Measurements from ENCODE around the gene RAB40C.

RAB40C gene

DNA sequence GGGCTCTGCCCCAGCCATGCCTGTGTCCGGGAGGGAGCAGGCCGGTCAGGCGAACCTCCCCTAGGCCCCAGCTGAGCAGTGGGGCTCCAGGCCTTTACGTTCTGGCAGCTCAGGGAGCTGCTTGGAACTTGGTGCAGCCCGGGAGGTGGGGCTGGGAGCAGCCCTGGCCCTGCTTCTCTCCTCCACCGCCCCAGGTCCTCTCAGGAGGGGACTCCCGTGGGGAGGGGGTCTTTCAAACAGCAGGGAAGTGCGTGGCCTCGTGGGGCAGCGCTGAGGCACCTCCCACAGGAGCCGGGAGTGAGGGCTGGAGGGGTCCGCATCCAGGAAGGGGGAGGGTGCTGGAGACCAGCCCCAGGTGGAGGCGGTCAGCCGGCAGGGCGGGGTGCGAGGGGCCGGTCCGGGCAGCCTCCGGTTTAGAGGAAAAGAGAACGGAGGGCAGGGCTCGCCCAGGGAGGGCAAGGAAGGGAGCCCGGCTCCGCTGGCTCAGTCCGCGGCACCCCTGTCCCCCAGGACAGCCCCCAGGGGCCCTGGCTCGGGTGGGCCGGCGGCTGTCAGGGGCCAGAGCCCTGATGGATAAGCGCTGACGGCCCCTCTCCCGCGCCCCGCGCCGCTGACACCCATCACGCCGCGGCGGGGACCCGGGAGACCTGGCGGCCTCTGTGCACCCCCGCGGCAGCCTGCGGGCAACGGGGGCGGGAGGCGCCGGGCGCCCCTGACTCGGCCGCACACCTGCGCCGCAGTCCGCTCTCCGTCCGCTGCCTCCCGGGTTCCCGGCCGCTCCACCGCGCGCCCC, 30.3 kb upstream of the RAB40C start:
- peak; percentile 46 for DNase-seq (ENCODE audit: low spot score)

- DNase-seq (ENCODE audit: low spot score) = no peak
Observed at GRCh38 chr16:560204-560700, 29.6 kb upstream of the RAB40C start, which contains the start of gene PRR35. TSS of gene PRR35 (plus strand) at chr16:560394. CDS start at chr16:563295, 2,901 bp downstream.

DNA sequence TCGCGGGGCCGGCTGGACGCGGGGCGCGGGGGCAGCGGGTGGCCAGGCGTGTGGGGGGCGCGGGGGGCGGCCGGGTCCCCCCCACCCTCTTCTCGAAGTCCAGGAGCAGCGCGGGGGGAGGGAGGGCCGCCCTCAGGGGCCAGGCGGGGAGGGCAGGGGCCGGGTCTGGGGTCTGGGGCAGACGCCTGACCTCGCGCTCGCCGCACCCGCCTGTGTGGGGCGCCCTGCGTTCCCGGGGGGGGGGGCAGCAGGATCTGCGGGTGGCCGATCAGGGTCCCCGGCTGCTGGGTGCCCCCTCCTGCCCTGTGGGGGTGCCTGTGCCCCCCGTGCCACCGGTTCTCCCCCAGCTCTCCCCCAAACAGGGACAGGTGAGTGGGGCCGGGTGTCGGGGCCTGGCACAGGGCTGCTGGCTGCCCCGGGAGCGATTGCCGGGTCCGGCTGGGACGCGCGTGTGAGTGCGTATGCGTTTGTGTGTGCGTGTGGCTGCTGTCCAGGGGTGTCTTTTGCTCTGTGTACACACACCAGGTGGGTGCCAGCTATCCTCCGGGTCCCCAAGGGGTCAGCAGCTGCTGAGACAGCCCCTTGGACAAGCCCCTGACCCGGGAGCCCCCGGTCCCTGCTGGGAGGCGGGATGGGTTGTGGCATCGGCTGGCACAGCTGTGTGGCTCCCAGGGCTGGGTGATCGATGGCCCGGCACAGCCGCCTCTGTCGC, 29.0 kb upstream of the RAB40C start:
- no peak for DNase-seq (ENCODE audit: low spot score)

DNA sequence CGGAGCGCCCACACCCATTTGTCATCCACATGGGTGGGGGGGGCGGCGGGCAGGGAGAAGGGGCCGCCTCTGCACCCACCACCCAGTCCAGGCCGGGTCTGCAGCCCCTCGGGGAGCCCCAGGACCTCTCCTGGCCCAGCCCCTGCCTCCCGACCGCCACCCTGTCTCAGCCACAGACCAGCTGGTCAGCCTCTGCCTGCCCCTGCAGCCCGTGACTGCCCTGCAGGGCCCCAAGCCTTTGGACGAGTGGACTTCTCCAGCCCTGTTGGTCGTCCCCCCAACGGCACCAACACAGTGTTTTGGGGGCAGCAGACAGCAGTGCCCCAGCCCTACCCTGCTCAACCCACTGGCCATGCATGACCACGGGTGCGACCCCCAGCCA, 28.5 kb upstream of the RAB40C start:
- DNase-seq (ENCODE audit: low spot score) = no peak

GRCh38 chr16:561957-562938, 27.6 kb upstream of the RAB40C start:
- peak; percentile 85 for DNase-seq (ENCODE audit: low spot score)

DNA sequence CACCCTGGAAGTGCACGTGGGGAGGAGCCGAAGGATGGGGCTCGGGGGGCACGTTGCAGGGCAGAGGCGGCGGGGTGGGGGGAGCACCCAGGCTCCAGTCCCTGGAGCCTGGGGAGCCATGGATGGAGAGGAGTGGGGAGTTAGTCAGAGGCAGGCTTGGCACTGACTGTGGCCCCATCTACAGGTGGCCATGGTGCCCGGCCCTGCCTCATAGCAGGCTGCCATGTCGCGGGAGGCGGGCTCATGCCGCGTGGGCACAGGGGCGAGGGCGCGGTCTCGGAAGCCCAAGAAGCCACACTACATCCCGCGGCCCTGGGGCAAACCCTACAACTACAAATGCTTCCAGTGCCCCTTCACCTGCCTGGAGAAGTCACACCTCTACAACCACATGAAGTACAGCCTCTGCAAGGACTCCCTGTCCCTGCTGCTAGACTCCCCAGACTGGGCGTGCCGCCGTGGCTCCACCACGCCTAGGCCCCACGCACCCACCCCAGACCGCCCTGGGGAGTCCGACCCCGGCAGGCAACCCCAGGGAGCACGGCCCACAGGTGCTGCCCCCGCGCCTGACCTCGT, 26.7 kb upstream of the RAB40C start:
- no peak for DNase-seq (ENCODE audit: low spot score)

DNA sequence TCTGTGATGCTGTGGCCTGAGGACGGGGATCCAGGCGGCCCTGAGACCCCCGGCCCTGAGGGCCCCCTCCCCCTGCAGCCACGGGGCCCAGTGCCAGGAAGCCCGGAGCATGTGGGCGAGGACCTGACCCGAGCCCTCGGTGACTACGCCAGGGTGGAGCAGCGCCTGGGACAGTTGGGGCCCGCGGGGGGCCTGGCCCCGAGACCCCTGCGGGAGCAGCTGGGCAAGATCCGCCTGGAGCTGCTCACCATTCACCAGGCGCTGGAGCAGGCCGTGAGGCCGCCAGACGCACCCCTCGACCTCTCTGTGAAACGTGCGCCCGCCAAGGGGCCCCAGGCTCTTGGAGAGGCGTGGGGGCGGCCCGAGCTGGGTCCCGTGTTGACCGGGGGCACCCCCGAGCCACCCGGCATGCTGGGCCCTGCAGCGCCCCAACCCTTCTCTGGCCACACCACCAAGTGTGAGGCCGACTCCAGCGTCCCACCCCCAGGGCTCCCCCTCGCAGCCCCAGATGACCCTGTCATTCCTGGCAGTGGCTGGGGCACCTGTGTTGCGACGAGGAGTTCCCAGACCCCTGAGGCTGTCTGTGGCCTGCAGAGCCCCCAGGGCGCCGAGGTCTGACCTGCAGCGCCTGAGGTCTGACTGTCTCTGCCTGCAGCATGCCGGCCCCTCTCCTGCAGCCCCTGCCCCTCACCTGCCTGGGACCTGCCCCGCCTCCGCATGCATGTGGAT, 25.0 kb upstream of the RAB40C start:
- DNase-seq (ENCODE audit: low spot score) = no peak

GRCh38 chr16:565419-566330, 24.2 kb upstream of the RAB40C start:
- no peak for DNase-seq (ENCODE audit: low spot score)

DNA sequence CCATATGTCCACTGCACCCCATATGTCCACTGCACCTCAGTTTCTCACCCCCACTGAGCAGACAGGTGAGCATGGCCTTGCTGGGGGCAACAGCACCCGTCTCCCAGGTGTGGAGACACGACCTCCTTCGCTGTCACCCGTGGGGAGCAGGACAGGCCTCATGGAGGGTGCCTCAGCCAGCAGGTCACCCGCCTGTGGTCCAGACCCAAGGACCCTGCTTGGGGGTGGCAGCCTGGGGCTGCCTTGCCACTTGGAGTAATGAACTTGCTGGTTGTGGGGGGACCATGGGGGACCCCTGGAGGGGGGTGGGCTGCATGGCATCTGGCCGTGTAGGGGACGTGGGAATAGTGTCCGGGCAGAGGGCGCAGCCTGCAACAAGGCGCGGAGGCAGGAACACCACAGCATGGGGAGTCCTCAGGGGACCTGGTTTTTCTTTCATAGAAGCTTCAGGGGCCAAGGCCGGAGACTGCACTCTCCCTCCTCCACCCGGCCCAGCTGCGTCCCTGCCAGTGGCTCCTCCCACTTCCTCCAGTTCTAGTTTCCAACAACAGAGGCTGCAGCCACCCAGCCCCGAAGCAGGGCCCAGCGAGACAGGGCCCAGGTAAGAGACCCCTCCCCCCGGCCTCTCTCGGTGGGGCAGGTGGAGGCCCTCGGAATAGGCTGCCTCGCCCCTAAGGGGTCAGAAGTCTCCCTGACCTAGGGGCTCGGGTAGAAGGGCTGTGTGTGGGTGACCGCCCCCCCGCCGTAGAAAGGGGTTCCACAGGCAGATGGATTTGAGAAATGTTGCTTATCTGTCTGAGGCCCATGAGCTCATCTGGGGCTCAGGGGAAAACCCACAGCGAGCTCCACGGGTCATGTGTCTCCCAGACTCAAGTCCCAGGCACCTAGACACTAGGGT, 23.1 kb upstream of the RAB40C start, which contains the start of gene NHLRC4:
TSS of gene NHLRC4 (plus strand) at position 531 of the 898 bp plus-strand sequence. CDS start 1,043 bp downstream, outside the sequence.
- peak; percentile 51 for DNase-seq (ENCODE audit: low spot score)

- DNase-seq (ENCODE audit: low spot score) = no peak
Observed at GRCh38 chr16:567373-568256, 22.3 kb upstream of the RAB40C start.

DNA sequence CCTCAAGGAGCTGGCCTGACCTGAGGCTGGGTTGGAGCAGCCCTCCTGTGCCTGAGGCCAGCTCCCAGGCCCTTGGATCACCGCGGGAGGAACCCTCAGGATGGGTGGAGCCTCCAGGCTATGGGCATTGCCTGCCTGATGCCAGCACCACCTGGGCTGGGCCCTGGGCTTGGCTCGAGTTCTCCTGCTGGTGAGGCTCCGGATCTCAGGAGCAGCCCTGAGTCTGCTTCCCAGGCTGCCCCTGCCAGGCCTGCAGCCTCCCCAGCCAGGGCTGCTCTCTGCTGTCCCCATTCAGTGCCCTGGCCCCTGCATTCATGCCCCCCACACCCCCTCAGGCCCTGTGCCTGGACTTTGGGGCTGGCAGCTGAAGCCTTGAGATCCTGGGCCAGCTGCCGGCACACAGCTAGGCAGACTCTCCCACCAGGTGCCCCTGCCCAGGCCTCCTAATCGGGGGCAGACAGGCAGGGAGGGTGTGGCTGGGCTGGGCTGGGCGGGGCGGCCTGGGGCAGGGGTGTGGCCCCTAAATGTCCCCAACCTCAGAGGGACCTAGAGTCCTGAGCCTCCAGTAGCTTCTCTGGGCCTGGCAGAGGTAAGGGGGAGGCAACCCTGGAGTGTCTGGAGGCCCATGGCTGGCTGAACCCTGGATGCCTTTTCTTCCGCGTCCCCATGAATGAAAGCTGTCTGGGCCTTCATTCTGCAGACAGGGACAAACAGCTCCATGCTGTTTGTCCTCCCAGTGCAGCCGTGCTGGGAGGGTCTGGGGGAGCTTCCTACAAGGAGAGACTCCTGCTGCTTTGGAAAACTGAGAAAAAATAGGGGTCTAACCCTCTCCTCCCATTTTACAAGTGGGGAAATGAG, 21.2 kb upstream of the RAB40C start:
- DNase-seq (ENCODE audit: low spot score) = peak; percentile 52

GRCh38 chr16:569445-570254, 20.2 kb upstream of the RAB40C start, which contains the start of gene PIGQ:
TSS of gene PIGQ (plus strand) at chr16:569968. CDS start at chr16:574075, 4,107 bp downstream.
- DNase-seq (ENCODE audit: low spot score) = peak; percentile 53

DNA sequence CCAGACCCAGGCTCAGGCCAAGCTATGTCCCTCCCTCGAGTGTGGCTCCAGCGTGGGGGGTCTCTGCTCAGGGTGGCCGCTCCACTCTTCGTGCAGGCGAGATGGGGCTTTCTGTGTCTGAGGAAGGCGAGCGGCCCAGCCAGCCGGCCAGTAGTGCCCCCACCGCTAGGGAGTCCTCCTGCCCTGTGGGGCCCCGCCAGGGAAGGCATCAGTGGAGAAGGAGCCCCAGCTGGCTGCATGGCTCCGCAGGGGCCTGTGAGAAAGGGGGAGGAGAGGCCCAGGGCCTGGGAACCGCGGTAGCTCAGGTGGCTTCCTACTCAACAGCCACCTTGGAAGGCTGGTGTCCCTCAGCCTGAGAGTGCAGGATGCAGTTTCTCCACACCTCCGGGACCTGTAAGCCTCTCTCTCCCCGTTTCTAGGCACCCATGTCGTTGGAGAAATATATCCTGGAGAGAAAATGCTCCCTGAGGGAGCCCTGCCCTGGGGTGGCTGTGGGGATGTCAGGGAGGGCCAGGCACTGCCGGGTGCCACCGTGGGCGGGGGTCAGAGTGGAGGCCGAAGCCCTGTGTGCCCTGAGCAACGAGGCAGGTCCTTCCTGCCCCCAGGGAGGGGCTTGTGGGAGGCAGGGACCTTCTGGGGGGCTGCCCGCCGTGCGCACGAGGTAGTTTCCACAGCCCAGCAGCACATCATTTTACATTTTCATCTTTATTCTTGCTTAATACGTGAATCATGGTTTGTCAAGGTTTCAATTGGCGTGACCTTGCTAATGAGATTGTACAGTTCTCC, 16.8 kb upstream of the RAB40C start:
- no peak for DNase-seq (ENCODE audit: low spot score)

GRCh38 chr16:574021-574760, 15.7 kb upstream of the RAB40C start:
- no peak for DNase-seq (ENCODE audit: low spot score)

Data from cerebellar cortex (tissue), 1 donor.